Glutamatergic neuron (in vitro differentiated cells): ENCODE measurements around the gene EFCAB6. TPM values are rescaled to one million over a fixed set of nuclear protein-coding genes. Genes with fewer than 3 reads are reported as not detected.

Experiments
- DNase-seq: peaks from one replicate; pipeline ENCODE4 v3.0.0; 2022
- H3K27ac Mint-ChIP-seq: one replicate; pipeline ENCODE4 v1.8.0; 2020; ENCODE audit warnings: mild to moderate bottlenecking, mixed read lengths, inconsistent platforms; ENCODE audit not compliant: unreplicated experiment
- H3K27me3 Mint-ChIP-seq: one replicate; pipeline ENCODE4 v1.8.0; 2020; ENCODE audit warnings: mild to moderate bottlenecking, moderate library complexity, mixed read lengths, inconsistent platforms; ENCODE audit not compliant: unreplicated experiment
- H3K36me3 Mint-ChIP-seq: one replicate; pipeline ENCODE4 v1.8.0; 2020; ENCODE audit warnings: mild to moderate bottlenecking, mixed read lengths, inconsistent platforms; ENCODE audit not compliant: unreplicated experiment
- H3K4me1 Mint-ChIP-seq: one replicate; pipeline ENCODE4 v1.8.0; 2020; ENCODE audit warnings: mild to moderate bottlenecking, low read depth, mixed read lengths, inconsistent platforms; ENCODE audit not compliant: unreplicated experiment
- H3K4me3 Mint-ChIP-seq: one replicate; pipeline ENCODE4 v1.8.0; 2020; ENCODE audit warnings: mild to moderate bottlenecking, mixed read lengths, inconsistent platforms; ENCODE audit not compliant: unreplicated experiment
- H3K9me3 Mint-ChIP-seq: one replicate; pipeline ENCODE4 v1.8.0; 2020; ENCODE audit warnings: mild to moderate bottlenecking, moderate library complexity, mixed read lengths, inconsistent platforms; ENCODE audit not compliant: unreplicated experiment
- total RNA-seq: library from RNA; stranded (reverse); fragmentation: NEBNext Ultra II Directional; extraction: Animal tissue kit (Norgen Biotek cat#: 25700); gene quantifications from one replicate; pipeline ENCODE4 v1.2.1, GENCODE V29; 2021; ENCODE audit not compliant: unreplicated experiment
- TF ChIP-seq, protein P1 (sequence below): fragments of 200-600 bp; sonication (generic); IDR thresholded peaks from one replicate; pipeline ENCODE4 v1.5.0; 2021; ENCODE audit not compliant: partially characterized antibody, unreplicated experiment

Gene EFCAB6
- total RNA-seq, 1 donor from 2014 or later, result 0.96 TPM

- Mint-ChIP-seq H3K36me3 (no peaks in the 10 kb centered on the region), H3K9me3 (peaks cover 1% of the 10 kb centered on the region), H3K27ac (no peak overlapping the region), H3K4me1 (peaks cover 2% of the 10 kb centered on the region), H3K4me3 (no peak overlapping the region), H3K27me3 (no peaks in the 10 kb centered on the region)
- TF ChIP-seq, protein P1, sequence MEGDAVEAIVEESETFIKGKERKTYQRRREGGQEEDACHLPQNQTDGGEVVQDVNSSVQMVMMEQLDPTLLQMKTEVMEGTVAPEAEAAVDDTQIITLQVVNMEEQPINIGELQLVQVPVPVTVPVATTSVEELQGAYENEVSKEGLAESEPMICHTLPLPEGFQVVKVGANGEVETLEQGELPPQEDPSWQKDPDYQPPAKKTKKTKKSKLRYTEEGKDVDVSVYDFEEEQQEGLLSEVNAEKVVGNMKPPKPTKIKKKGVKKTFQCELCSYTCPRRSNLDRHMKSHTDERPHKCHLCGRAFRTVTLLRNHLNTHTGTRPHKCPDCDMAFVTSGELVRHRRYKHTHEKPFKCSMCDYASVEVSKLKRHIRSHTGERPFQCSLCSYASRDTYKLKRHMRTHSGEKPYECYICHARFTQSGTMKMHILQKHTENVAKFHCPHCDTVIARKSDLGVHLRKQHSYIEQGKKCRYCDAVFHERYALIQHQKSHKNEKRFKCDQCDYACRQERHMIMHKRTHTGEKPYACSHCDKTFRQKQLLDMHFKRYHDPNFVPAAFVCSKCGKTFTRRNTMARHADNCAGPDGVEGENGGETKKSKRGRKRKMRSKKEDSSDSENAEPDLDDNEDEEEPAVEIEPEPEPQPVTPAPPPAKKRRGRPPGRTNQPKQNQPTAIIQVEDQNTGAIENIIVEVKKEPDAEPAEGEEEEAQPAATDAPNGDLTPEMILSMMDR, result no peak
- no peak for DNase-seq
Observed at GRCh38 chr22:43726322-43726721, 85.8 kb downstream of the EFCAB6 start.

DNA sequence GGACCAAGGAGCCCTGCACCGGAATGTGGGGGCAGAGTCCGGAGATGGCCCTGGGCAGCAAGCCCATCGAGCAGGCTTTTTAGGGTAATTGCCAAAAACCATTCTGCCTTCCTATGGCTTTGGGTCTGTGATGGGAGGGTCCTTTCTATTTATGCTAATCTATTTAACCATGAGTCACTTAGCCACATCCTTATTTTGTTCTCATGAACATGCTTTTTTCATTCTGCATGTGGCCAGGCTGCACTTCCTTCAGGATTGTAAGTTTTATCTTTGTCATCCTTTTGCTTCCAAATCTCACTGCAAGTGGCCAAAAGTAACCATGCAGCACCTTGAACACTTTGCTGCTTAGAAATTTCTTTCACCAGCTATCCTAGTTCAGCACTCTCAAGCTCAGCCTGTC is 88.3 kb downstream of the EFCAB6 start:
- no peak for DNase-seq
- H3K9me3 Mint-ChIP-seq, result peaks cover 1% of the 10 kb centered on the region
- no peaks in the 10 kb centered on the region for H3K36me3 Mint-ChIP-seq
- H3K27me3 Mint-ChIP-seq, result no peaks in the 10 kb centered on the region
- no peak overlapping the region for H3K27ac Mint-ChIP-seq
- no peak overlapping the region for H3K4me3 Mint-ChIP-seq
- TF ChIP-seq, protein P1, result no peak
- peaks cover 2% of the 10 kb centered on the region for H3K4me1 Mint-ChIP-seq

DNA sequence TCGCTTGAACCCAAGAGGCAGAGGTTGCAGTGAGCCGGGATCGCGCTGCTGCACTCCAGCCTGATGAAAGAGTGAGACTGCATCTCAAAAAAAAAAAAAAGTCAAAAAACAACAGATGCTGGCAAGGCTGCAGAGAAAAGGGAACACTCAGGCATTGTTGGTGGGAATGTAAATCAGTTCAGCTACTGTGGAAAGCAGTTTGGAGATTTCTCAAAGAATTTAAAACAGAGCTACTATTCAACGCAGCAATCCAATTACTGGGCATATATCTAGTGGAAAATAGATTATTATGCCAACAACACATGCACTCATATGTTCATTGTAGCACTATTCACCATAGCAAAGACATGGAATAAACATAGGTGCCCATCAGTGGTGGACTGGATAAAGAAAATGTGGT is 89.7 kb downstream of the EFCAB6 start:
- H3K27ac Mint-ChIP-seq, result no peak overlapping the region
- H3K4me1 Mint-ChIP-seq, result peaks cover 2% of the 10 kb centered on the region

GRCh38 chr22:43720716-43721115 is 91.4 kb downstream of the EFCAB6 start:
- DNase-seq, result no peak
- no peaks in the 10 kb centered on the region for H3K36me3 Mint-ChIP-seq
- H3K4me3 Mint-ChIP-seq, result no peak overlapping the region
- peaks cover 1% of the 10 kb centered on the region for H3K9me3 Mint-ChIP-seq
- H3K4me1 Mint-ChIP-seq, result no peaks in the 10 kb centered on the region
- TF ChIP-seq, protein P1, result no peak
- no peak overlapping the region for H3K27ac Mint-ChIP-seq
- H3K27me3 Mint-ChIP-seq, result no peaks in the 10 kb centered on the region

More for the DNA sequence above, 89.7 kb downstream of the EFCAB6 start:
- Mint-ChIP-seq H3K27me3 (no peaks in the 10 kb centered on the region), H3K4me3 (no peak overlapping the region), H3K36me3 (no peaks in the 10 kb centered on the region), H3K9me3 (peaks cover 1% of the 10 kb centered on the region)
- DNase-seq, result no peak
- TF ChIP-seq, protein P1, result no peak

- no peak for DNase-seq
- H3K36me3 Mint-ChIP-seq, result no peaks in the 10 kb centered on the region
- no peaks in the 10 kb centered on the region for H3K27me3 Mint-ChIP-seq
- H3K9me3 Mint-ChIP-seq, result no peaks in the 10 kb centered on the region
- TF ChIP-seq, protein P1, result no peak
- no peak overlapping the region for H3K27ac Mint-ChIP-seq
- no peak overlapping the region for H3K4me3 Mint-ChIP-seq
- no peaks in the 10 kb centered on the region for H3K4me1 Mint-ChIP-seq
Observed at GRCh38 chr22:43714104-43714503, 98.0 kb downstream of the EFCAB6 start.
